Esophagus muscularis mucosa (tissue), 3 donors: ENCODE measurements around the gene DESI1.

Experiments
- POLR2A ChIP-seq: fragments of 450-650 bp; IDR thresholded peaks from one replicate; pipeline ENCODE4 v1.6.1; 2017; ENCODE audit warnings: antibody characterized with exemption, moderate library complexity, mild to moderate bottlenecking, low read depth
- TF ChIP-seq, protein P1 (sequence below), 3 experiments: fragments of 200-600 bp in 2 of 3; fragments of 450-650 bp in 1 of 3; sonication (generic) in 2 of 3; IDR thresholded peaks; one replicate each; pipeline ENCODE4 v1.5.1; 2017 to 2019; ENCODE audit warnings: antibody characterized with exemption in 3 of 3, mild to moderate bottlenecking in 2 of 3, moderate library complexity in 1 of 3

DNA sequence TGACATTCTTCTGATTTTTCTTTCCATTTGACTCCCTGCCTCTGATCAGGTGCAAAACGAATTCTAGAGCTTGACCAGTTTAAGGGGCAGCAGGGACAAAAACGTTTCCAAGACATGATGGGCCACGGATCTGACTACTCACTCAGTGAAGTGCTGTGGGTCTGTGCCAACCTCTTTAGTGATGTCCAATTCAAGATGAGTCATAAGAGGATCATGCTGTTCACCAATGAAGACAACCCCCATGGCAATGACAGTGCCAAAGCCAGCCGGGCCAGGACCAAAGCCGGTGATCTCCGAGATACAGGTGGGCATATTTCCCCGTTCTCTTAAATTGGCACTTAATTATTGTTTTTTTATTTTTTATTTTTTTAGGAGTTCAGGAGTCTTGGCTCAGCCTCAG lies 15.6 kb upstream of the DESI1 start:
- TF ChIP-seq, protein P1, sequence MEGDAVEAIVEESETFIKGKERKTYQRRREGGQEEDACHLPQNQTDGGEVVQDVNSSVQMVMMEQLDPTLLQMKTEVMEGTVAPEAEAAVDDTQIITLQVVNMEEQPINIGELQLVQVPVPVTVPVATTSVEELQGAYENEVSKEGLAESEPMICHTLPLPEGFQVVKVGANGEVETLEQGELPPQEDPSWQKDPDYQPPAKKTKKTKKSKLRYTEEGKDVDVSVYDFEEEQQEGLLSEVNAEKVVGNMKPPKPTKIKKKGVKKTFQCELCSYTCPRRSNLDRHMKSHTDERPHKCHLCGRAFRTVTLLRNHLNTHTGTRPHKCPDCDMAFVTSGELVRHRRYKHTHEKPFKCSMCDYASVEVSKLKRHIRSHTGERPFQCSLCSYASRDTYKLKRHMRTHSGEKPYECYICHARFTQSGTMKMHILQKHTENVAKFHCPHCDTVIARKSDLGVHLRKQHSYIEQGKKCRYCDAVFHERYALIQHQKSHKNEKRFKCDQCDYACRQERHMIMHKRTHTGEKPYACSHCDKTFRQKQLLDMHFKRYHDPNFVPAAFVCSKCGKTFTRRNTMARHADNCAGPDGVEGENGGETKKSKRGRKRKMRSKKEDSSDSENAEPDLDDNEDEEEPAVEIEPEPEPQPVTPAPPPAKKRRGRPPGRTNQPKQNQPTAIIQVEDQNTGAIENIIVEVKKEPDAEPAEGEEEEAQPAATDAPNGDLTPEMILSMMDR (IDR thresholded peaks at IDR 0.05): no peak
- TF ChIP-seq POLR2A: no peak
